Retina (tissue), 1 donor: ENCODE measurements around the gene TRAPPC6A.

Source experiments
- DNase-seq: peaks from one replicate; pipeline ENCODE4 v3.0.0-alpha.2; 2016

The TRAPPC6A gene

DNA sequence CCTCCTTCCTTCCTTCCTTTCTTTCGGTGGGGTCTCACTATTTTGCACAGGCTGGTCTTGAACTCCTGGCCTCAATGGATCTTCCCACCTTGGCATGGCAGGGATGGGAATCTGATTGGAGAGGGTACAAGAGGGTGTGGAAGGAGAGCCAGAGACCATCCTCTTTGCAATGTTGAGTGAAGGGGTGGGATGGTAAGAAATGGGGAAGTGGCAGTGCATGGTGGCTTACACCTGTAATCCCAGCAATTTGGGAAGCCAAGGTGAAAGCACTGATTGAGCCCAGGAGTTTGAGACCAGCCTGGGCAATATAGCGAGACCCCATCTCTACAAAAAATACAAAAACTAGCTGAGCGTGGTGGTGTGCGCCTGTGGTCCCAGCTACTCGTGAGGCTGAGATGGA lies 6.1 kb upstream of the TRAPPC6A start:
- DNase-seq, result no peak

DNA sequence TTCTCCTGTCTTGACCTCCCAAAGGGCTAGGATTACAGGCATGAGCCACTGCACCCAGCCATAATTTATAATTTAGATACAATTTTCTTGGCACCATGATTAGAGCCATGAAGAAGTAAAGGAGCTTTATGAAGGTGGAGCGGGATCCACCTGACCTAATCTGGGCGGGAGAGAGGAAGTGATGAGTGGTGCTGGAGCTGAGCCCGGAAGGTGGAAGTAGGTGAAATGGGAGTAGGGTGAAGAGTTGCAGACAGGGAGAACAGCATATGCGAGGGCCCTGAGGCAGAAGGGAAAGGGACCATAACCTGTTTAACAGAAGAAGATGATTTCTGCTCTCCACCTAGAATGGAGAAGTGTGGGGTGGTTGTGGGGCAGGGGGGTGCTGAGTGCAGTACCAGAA lies 4.7 kb upstream of the TRAPPC6A start:
- no peak for DNase-seq

DNA sequence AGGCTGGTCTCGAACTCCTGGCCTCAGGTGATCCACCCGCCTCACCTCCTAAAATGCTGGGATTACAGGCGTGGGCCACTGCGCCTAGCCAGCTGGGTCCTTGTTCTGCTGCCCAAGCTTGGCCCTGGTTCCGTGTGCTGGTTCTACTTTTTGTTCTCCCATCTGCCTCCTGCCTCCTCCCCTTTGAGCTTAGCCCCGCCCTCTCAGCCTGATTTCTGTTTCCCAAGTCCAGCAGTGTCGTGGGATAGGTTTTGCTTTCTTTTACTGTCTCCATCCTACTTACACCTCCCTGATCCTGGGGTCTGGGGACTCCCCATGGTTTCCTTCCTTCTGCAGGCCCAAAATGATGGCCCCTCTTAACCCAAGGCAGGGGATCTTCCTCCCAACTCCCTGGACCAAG lies 2.9 kb upstream of the TRAPPC6A start:
- no peak for DNase-seq

DNA sequence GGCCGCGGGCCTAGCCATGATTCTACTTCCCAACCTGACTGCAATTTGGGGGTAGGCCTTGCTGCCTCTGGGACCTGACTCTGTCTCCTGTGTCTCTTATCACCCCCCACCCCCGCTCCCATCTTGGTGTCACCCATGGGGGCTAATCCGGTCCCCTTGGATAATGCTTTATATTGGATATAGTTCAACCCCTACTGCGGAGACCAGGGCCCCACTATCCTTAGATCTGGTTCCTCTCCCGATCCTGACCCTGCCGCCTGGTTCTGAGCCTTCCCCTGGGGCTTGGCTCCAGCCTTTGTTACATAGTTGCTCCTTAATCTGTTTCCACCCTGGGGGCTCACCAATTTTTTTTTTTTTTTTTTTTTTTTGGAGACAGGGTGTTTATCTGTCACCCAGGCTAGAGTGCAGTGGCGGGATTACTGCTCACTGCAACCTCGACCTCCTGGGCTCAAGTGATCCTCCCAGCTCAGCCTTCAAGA lies 1.9 kb upstream of the TRAPPC6A start:
- DNase-seq, result no peak

DNA sequence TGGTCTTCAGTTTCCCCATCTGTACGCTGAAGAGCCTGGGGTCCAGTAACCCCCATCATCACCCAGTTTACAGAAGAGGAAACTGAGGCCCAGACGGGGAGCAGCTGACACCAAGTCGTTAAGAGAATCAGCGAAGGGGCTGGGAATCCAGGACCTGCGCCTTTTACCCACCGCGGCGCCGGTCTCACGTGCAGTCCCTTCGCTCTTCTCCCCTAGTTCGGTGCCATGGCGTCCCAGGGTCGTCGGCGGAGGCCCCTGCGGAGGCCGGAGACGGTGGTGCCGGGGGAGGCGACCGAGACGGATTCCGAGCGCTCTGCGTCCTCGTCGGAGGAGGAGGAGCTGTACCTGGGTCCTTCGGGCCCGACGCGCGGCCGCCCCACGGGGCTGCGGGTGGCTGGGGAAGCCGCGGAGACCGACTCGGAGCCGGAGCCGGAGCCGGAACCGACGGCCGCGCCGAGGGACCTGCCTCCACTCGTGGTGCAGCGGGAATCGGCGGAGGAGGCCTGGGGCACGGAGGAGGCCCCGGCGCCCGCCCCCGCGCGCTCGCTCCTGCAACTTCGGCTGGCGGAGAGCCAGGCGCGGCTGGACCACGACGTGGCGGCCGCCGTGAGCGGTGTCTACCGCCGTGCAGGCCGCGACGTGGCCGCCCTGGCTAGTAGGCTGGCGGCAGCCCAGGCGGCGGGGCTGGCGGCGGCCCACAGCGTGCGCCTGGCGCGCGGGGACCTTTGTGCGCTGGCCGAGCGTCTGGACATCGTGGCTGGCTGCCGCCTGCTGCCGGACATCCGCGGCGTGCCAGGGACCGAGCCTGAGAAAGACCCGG lies 1.2 kb upstream of the TRAPPC6A start:
- DNase-seq, result no peak

DNA sequence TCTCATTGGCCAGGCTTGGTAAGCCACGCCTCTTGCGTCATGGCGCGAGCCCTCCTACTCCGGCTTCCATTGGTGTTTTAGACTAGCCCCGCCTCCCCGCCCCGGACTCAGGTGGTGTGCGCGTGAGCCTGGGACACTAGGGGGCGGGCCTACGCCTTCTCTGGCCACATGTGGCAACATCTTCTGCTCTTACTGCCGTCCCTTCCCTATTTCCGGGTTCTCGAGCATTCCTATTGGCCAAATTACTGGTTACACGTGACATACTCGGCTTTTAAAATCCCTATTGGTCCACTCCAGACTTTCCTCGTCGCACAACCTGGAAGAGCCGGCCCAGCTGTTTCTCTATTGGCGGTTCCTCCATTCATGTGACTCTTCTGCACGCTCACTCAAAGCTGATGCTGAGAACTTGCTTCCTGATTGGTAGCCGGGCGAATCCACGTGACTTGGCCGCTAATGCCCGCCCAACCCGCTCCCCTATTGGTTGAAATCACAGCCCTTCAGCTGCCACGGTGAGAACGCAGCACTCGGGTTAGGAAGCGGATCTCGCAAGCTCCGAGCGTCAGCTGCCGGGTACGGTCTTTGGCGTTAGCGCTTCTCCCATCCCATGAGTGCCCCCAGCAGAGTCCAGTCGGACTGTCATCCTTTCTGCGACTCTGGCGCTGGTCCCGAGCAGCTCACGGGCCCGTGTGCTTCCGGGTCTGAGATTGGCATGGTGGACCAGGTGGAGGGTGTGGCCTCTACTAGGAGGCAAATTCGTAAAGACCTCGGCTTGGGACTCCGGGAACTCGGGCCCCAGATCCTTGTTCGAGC lies 430 bp upstream of the TRAPPC6A start, which contains the start of gene BLOC1S3:
TSS of gene BLOC1S3 (plus strand) at position 523 of the 810 bp plus-strand sequence. CDS start 513 bp downstream, outside the sequence.
- peak; percentile 99 for DNase-seq

DNA sequence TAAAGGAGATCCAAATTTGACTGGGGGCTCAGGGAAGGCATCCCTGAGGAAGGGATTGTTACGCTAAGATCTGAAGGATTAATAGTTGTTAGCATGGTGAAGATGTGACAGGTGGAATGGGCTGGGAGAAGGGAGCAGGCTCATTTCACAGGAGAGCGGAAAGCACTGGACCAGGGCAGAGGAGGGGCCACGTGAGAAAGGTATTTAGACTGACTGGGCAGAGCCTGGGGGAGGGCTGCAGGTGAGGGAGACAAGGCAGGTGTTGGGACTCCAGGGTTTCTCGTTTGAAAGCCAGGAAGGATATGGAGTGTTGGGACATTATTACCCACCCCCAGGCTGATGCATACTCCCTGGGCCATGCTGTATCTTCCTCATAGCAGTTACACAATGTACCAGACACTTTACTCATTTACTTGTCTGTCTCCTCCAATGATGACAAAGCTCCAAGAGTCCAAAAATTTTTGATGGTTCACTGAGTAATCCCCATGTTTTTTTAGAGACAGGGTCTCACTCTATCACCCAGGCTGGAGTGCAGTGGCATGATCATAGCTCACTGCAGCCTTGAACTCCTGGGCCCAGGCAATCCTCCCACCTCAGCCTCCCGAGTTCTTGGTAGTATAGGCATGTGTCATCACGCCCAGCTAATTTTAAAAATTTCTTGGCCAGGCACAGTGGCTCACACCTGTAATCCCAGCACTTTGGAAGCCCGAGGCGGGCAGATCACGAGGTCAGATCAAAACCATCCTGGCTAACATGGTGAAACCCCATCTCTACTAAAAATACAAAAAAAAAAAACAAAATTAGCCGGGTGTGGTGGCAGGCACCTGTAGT lies 2.3 kb downstream of the TRAPPC6A start:
- DNase-seq, result no peak

DNA sequence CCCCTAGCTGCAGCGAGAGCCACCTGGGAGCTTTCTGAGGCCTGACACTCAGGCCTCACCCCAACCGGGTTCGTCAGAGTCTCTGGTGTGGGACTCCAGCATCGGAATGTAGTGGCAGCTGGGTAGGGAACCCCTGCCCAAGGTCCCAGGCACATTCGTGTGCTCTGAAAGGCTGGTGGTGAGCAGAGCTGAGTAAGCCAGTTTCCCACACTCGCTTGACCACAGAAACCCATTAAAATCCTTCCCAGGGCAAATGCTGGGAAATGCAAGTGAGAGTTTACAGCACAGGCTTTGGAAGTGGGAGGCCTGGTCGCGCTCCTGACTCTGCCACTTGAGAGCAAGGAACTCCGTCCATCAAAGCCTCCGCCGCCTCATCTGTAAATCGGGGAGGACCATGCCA lies 4.2 kb downstream of the TRAPPC6A start:
- no peak for DNase-seq

DNA sequence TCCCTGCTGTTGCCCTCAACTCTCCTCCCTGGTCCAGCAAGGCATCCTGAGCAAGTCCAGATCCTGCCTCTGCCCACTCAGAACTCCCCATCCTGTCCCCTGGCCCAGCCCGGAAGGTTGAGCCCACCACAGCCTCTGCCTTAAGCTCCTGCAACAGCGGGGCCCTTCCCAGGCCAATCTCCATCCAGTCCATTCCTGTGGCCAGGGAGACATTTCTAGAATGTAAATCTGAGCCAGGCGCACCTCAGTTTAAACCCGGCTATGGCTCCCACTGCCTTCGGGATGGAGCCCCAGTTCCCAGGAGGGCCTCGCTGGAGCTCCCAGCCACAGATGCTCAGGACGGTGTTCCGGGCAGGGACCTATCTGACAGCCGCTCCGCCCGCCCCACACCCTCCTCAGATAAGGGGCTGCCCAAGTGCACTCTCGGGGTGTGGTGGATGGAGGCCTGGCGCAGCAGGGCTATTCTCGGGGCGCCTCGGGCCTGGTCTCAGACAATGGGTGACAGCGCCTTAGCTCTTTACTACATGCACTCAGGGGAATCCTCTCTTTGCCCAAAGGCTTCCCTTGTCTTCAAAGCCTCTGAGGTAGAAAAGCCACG lies 5.3 kb downstream of the TRAPPC6A start:
- no peak for DNase-seq

DNA sequence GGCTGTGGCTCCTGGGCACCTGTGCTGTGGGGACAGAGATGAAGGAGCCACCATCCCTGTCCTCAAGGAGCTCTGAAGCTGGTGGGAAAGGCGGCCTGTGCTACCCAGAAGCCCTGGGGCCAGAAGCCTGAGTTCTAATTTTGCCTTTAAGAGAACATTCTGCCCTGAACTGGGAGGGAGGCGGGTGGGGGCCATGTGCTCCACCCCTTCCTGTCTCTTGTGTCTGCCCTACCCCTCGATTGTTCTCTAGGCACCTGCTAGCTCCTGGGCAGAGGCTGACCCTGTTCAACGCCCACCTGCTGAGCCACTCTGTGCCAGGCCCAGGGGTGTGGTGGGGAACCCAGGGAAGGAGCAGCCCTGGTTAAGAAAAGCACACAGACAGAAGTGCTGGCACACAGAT lies 5.9 kb downstream of the TRAPPC6A start:
- DNase-seq, result no peak

DNA sequence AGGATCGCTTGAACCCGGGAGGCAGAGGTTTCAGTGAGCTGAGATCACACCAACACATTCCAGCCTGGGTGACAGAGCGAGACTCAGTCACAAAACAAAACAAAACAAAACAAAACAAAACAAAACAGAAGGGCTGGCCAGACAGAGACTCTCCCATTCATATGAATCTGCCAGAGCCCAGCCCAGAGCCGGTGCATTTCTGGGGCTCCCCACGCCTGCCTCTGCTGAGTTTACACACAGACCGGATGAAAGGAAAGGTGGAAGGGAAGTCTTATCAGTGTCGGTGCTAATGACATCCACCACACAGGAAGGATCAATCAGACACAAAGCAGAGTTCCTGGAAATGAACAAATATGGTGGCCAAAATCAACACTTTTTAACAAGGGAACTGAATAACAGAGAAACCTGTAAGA lies 6.8 kb downstream of the TRAPPC6A start:
- DNase-seq, result no peak

DNA sequence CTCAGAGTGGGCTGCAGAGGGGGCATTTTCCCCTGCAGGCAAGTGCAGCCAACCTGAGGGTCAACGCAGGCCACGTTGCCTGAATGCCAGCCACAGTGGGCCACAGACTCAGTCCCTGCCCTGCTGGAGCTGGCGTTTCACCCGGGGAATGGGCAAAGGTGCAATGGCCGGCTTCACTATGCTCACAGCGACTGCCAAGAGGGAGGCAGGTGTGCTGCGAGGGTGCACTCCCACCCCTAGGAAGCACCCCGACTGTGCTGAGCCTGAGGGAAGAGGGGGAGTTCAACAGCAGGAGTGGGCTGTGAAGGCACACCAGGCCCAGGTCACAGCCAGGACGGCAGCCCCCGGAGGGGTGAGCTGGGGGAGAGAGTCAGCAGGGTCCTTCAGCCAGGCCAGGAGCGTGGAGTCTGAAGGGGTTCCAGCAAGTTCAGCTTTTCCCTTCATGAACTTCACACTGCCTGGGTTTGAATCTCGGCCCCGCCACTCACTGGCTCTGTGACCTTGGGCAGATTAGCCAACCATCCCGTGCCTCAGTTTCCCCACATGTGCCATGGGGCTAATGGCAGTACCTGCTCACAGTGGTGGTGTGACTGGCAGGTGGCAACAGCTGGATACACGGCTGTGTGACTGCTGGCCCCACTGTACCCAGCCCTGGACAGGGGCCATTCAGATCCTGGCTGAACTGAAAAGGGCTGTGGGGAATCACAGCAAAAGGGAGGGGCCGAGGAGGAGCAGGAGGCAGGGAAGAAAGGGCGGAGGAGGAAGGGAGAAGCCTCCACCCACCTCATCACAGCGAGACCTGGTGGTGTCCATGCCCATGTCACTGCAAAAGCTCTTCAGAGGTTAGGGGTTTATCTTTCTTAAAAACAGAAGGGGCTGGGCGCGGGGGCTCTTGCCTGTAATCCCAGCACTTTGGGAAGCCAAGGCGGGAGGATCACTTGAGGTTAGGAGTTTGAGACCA lies 7.6 kb downstream of the TRAPPC6A start:
- DNase-seq, result no peak

DNA sequence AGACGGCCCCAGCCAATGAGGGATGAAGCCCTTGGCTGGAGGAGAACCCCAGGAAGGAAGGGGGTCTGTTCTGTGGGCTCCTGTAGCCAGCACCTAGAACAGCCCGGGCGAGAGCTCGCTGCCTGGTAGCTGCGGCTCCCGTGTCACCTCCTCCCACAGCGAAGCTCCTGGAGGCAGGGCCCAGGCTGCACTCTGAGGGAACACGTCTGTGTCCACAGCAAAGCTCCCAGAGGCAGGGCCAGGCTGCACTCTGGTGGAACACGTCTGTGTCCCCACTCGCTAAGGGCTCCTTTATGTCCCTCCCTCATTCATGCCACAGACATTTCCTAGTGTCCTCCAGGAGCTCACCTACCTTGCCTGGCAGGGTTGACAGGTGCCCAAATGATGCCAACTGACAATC lies 8.4 kb downstream of the TRAPPC6A start:
- DNase-seq, result no peak

DNA sequence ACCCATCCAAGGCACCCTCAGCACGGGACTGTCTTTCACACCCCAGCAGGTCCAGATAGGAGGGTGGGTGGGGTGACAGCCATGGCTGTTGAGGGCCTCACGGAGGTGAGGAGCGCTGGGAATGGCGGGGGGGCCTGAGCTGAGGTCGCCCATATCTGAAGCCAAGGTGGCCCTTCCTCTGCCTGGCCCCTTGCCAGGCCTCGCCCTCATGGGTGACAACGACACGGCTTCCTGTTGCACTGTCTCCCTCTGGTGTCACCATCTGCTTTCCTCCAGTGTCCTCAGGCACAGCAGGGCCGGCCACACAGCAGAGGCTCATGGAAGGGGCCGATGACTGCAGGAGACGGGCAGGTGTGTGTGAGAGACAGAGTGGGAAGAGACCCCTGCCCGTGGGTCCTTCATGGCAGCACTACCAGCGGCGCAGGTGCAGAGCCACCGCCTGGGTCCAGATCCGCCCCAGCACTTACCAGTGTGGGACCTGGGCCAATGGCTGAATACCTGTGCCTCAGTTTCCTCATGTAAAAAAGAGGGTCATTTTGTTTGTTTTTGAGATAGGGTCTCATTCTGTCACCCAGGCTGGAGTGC lies 9.2 kb downstream of the TRAPPC6A start:
- no peak for DNase-seq

DNA sequence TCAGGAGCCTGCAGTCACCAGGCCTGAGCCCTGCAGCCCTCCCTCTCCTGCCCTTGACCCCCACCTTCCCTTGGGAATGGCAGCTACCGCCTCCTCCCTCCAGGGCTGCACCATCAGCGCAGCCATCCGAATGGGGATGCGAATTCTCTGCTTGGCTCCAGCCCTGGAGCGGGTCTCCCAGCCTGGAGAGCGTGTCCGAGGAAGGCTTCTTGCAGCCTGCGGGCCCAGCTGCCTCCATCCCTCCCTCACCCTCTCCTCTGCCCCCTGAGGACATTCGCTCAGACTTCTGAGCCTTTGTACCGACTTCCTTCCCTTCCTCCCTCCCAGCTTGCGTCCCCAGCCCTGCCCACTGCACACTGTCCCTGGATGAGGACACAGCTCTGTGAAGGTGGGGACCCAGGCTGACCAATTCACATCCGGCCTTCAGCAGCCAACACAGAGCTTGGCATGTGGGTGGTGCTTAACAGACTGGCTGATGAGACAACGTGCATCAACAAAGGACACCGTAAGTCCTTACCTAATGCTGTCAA lies 11.2 kb downstream of the TRAPPC6A start:
- DNase-seq, result peak; percentile 63

DNA sequence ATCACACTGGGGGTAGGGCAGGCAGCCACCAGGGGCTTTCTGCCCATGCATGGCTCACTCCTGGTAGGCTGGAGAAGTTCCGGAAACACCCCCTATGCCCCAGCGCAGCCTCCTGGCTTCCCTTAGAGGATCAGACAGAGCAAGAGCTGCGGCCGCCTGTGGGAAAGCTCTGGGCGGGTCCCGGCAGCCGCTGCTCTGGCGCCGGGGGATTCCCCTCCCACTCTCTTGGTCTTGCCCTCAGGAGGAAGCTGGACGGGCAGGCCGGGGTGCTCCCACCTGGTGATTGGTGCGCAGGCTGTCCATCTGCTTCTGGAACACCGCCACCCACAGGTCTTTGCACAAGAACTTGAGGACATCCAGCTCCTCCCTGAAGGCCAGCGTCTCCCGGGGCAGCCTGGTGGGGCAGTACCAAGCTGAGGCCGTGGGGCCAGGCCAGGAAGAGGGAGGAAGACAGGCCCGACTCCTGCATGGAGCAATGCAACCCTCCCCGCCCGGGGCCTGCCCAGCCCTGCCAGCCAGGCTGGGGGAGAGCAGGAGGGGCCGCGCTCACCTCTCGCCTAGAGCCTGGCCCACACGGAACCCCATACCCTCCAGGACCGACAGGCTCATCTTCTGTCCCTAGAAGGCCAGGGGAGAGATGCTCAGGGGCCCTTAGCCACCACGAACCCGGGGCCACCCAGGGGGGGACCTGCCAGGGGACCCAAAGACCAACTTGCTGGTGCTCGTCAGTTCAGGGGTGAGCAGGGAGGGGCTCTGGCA lies 13.3 kb downstream of the TRAPPC6A start:
- no peak for DNase-seq

DNA sequence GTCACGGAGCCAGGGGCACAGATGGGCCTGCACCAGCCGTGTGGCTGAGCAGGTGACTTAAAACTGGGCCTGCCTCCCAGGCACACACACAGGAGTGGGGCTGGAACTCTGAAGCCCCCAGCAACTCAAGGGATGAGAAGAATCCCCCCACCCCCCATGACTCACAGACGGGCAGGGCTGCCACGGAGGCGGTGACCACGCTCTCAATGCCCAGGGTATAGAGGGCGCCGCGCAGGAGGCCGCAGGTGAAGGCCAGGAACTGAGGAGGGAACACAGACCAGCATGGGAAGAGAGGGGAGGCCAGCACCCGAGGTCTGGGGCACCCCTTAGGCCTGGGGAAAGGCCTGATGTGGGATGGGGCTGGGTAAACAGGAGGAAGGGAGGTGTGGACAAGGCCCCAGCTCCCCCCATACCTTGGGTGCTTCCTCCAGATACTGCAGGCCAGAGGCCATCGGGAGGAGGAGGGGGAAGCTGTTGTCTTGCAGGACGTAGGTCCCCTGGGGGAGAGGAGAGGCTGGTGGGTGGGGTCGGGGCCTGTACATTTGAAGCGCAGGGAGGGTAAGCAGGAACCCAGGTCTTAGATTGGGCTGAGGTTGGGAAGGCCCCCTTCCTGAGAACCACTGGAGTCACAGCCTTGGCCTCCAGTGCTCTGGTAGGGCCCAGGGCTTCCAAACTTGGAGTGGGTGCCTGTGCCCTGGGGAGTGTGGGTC lies 14.1 kb downstream of the TRAPPC6A start:
- DNase-seq, result no peak

DNA sequence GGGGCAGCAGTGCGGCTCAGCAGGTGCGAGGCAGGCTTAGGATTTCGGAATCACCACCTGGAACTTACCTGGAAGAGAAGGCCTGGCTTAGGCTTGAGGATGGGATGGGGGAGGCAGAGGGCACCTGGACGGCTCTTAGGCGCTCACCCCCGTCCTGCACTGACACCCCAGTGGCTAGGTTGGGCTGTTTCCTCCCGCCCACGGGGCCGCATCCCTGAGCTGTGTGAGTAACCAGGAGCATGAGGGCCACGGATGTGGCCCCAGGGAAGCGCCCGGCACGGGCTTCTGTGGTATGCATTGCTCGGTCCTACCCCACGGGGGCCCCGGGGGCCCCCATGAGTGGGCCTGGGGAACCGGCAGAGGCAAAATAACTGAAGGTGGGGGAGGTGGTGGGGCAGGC lies 14.9 kb downstream of the TRAPPC6A start:
- no peak for DNase-seq

DNA sequence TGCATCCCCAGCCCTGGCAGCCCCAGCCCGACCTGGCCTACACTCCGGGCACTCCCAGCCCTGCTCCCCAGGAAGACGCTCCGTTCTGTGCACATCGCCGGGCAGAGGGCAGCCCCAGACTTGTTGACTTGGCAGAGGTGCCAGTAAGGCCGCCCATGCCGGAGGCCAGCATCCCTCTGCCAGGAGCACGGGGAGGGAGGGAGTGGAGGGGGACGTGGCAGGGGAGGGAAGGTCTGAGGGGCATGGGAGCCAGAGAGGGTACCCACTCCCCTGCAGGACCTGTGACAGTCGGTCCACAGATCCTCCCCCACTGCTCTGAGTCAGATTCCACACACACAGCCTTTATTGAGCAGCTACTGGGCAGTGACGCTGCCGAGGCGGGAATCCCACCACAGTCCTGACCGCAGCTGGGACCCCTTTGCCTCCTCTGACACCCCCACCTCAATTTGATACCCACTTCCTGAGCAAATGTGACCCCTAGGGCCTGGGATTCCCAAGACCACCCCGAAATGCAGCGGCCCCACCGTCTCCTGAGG lies 15.4 kb downstream of the TRAPPC6A start:
- no peak for DNase-seq
